ENCODE data around the gene APLP2.

APLP2 gene

DNA sequence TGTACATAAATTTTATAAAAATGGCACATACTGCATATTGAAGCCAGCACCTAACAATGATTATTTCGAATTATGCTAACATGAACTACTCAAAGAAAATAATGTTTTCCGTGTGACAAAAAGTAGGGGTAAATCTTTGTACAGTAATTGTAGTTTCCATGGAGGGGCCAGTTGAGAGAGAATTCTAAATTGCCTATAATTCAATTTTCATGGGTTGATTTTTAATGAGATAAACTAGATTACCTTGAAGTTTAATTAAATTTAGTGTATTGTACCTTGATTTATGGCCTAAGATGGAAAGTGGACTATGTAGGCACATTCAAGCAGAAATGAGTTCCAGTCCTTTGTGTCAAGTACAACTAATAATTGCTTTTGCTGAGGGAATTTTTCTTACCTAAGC lies 5.0 kb downstream of the APLP2 start:
- TF ChIP-seq ZNF70 (CRISPR knock-in tag; IDR thresholded peaks at IDR 0.05) (no peak), ISL1 (CRISPR knock-in tag; IDR thresholded peaks at IDR 0.05) (peak; percentile 64), PPARA (CRISPR knock-in tag; IDR thresholded peaks at IDR 0.05; ENCODE audit: borderline replicate concordance) (no peak), BACH2 (CRISPR knock-in tag; IDR thresholded peaks at IDR 0.05; ENCODE audit: borderline replicate concordance) (no peak), ZFP3 (CRISPR knock-in tag; IDR thresholded peaks at IDR 0.05) (no peak), ZC3H10 (CRISPR knock-in tag; IDR thresholded peaks at IDR 0.05) (peak; percentile 6; the same call in 1 of the 2 replicates), GLIS3 (CRISPR knock-in tag; IDR thresholded peaks at IDR 0.05) (no peak)
- no peak for ATAC-seq

DNA sequence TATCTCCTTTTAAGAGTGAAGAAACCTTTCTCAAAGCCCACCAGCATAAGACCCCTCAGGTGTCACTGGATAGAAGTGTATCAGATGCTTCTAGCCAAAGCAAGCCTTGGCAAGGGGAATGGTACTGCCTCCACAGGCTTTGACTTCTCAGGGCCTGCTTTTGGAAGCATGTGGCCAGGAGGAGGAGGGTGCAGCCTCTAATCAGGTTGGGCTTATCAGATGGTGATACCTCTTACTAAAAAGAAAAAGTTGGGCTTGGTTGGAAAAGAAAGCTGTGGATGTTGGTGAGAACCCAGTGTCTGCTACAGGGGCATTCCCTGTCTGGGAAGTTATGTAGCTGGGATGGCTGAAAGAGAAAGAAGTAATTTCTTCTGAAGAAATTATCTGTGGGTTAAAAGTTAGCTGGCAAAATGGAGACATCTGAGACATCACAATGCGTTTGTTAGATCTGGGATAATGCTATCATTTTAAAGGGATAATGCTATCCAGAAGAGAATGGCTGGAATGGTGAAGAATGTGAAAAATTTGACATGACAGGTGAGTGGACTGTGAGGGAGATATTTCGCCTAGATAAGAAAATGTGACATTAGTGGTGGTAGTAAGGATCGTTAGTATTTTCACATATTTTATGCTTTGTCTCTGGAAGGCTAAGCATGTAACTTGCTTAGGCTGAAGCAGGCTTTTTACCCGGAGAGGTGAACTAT lies 7.2 kb downstream of the APLP2 start:
- TF ChIP-seq, protein P1, sequence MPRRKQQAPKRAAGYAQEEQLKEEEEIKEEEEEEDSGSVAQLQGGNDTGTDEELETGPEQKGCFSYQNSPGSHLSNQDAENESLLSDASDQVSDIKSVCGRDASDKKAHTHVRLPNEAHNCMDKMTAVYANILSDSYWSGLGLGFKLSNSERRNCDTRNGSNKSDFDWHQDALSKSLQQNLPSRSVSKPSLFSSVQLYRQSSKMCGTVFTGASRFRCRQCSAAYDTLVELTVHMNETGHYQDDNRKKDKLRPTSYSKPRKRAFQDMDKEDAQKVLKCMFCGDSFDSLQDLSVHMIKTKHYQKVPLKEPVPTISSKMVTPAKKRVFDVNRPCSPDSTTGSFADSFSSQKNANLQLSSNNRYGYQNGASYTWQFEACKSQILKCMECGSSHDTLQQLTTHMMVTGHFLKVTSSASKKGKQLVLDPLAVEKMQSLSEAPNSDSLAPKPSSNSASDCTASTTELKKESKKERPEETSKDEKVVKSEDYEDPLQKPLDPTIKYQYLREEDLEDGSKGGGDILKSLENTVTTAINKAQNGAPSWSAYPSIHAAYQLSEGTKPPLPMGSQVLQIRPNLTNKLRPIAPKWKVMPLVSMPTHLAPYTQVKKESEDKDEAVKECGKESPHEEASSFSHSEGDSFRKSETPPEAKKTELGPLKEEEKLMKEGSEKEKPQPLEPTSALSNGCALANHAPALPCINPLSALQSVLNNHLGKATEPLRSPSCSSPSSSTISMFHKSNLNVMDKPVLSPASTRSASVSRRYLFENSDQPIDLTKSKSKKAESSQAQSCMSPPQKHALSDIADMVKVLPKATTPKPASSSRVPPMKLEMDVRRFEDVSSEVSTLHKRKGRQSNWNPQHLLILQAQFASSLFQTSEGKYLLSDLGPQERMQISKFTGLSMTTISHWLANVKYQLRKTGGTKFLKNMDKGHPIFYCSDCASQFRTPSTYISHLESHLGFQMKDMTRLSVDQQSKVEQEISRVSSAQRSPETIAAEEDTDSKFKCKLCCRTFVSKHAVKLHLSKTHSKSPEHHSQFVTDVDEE (CRISPR knock-in tag; IDR thresholded peaks at IDR 0.05): no peak
- peak; percentile 54 for TF ChIP-seq ISL1 (CRISPR knock-in tag; IDR thresholded peaks at IDR 0.05)
- TF ChIP-seq ZNF70 (CRISPR knock-in tag; IDR thresholded peaks at IDR 0.05): peak; percentile 19; the same call in 1 of the 2 replicates
- peak; percentile 51 for ATAC-seq

DNA sequence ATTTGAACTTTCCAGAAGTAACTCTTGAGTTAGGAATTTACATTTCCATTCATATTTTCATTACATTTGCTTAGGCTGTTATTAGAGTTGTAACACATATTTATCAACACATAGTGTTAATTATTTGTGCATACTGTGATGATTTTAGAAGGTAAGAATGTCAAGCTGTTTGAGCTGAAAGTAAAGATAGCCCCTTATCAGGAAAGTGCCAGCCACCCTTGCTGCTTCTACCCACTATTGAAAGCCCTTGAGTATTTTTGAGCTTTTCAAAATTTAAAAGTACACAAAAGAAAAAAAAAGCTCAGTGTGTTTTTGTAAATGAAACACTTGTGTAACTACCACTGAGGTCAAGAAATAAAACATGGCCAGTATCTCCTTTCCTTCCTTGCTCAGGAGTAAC lies 8.0 kb downstream of the APLP2 start:
- ATAC-seq: no peak
- TF ChIP-seq ESRRG (CRISPR knock-in tag; IDR thresholded peaks at IDR 0.05): no peak
- TF ChIP-seq RARB (CRISPR knock-in tag; IDR thresholded peaks at IDR 0.05): no peak
- TF ChIP-seq TCF4 (CRISPR knock-in tag; IDR thresholded peaks at IDR 0.05; ENCODE audit: borderline replicate concordance): no peak
- TF ChIP-seq ARNTL (CRISPR knock-in tag; IDR thresholded peaks at IDR 0.05; ENCODE audit: borderline replicate concordance, low read depth): no peak
- TF ChIP-seq, protein P1 (CRISPR knock-in tag; IDR thresholded peaks at IDR 0.05): no peak
- no peak for TF ChIP-seq ZC3H10 (CRISPR knock-in tag; IDR thresholded peaks at IDR 0.05)
- TF ChIP-seq BACH2 (CRISPR knock-in tag; IDR thresholded peaks at IDR 0.05; ENCODE audit: borderline replicate concordance): no peak
- TF ChIP-seq, protein P2, sequence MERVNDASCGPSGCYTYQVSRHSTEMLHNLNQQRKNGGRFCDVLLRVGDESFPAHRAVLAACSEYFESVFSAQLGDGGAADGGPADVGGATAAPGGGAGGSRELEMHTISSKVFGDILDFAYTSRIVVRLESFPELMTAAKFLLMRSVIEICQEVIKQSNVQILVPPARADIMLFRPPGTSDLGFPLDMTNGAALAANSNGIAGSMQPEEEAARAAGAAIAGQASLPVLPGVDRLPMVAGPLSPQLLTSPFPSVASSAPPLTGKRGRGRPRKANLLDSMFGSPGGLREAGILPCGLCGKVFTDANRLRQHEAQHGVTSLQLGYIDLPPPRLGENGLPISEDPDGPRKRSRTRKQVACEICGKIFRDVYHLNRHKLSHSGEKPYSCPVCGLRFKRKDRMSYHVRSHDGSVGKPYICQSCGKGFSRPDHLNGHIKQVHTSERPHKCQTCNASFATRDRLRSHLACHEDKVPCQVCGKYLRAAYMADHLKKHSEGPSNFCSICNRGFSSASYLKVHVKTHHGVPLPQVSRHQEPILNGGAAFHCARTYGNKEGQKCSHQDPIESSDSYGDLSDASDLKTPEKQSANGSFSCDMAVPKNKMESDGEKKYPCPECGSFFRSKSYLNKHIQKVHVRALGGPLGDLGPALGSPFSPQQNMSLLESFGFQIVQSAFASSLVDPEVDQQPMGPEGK (CRISPR knock-in tag; IDR thresholded peaks at IDR 0.05; ENCODE audit: borderline replicate concordance): no peak
- no peak for TF ChIP-seq SNAI2 (CRISPR knock-in tag; IDR thresholded peaks at IDR 0.05)
- no peak for TF ChIP-seq ZNF8 (CRISPR knock-in tag; IDR thresholded peaks at IDR 0.05)
- no peak for TF ChIP-seq PPARA (CRISPR knock-in tag; IDR thresholded peaks at IDR 0.05; ENCODE audit: borderline replicate concordance)
- TF ChIP-seq ZNF565 (CRISPR knock-in tag; conservative IDR thresholded peaks at IDR 0.05; ENCODE audit: low read depth): no peak
- TF ChIP-seq, protein P3, sequence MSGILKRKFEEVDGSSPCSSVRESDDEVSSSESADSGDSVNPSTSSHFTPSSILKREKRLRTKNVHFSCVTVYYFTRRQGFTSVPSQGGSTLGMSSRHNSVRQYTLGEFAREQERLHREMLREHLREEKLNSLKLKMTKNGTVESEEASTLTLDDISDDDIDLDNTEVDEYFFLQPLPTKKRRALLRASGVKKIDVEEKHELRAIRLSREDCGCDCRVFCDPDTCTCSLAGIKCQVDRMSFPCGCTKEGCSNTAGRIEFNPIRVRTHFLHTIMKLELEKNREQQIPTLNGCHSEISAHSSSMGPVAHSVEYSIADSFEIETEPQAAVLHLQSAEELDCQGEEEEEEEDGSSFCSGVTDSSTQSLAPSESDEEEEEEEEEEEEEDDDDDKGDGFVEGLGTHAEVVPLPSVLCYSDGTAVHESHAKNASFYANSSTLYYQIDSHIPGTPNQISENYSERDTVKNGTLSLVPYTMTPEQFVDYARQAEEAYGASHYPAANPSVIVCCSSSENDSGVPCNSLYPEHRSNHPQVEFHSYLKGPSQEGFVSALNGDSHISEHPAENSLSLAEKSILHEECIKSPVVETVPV (CRISPR knock-in tag; IDR thresholded peaks at IDR 0.05): no peak
- TF ChIP-seq, protein P4, sequence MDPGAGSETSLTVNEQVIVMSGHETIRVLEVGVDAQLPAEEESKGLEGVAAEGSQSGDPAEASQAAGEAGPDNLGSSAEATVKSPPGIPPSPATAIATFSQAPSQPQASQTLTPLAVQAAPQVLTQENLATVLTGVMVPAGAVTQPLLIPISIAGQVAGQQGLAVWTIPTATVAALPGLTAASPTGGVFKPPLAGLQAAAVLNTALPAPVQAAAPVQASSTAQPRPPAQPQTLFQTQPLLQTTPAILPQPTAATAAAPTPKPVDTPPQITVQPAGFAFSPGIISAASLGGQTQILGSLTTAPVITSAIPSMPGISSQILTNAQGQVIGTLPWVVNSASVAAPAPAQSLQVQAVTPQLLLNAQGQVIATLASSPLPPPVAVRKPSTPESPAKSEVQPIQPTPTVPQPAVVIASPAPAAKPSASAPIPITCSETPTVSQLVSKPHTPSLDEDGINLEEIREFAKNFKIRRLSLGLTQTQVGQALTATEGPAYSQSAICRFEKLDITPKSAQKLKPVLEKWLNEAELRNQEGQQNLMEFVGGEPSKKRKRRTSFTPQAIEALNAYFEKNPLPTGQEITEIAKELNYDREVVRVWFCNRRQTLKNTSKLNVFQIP (CRISPR knock-in tag; IDR thresholded peaks at IDR 0.05; ENCODE audit: borderline replicate concordance, low read depth): no peak
- TF ChIP-seq ZFP3 (CRISPR knock-in tag; IDR thresholded peaks at IDR 0.05): no peak
- TF ChIP-seq OSR1 (CRISPR knock-in tag; IDR thresholded peaks at IDR 0.05): no peak

All from SK-N-SH treated with all-trans-retinoic acid at 6 μM for 48 hours (cell line).